ENCODE data around the gene CFAP90.

GRCh38 chr5:7825630-7826029 lies 25.3 kb downstream of the CFAP90 start:
- TF ChIP-seq CTCF (IDR thresholded peaks at IDR 0.05) (no peak), POLR2A (IDR thresholded peaks at IDR 0.05) (no peak)

Measured in lower leg skin (tissue), 3 donors.